DND-41 (cell line): ENCODE data around the gene DNMBP.

Source experiments
- ATAC-seq: fragments of 200-7000 bp; cut with Tn5 transposase; 3 replicates; pipeline ENCODE4 v1.9.1; 2021; ENCODE audit warnings: low read depth; ENCODE audit not compliant: insufficient read depth
- DNase-seq: peaks from one replicate; pipeline ENCODE4 v3.0.0-alpha.2; 2020
- H2AFZ ChIP-seq: 2 replicates; pipeline ENCODE4 v1.6.0; 2012; ENCODE audit warnings: low read depth, low read length
- H3K27ac ChIP-seq: 2 replicates; pipeline ENCODE4 v1.5.1; 2012; ENCODE audit warnings: low read length, inconsistent platforms
- H3K27me3 ChIP-seq: fragments of 200-600 bp; sonication (generic); 2 replicates; pipeline ENCODE4 v1.6.0; 2012; ENCODE audit warnings: low read length, mild to moderate bottlenecking, inconsistent platforms; ENCODE audit not compliant: insufficient read depth, poor library complexity
- H3K36me3 ChIP-seq: 2 replicates; pipeline ENCODE4 v1.5.1; 2012; ENCODE audit warnings: low read length, inconsistent platforms; ENCODE audit not compliant: insufficient read depth
- H3K4me1 ChIP-seq: 2 replicates; pipeline ENCODE4 v1.5.1; 2012; ENCODE audit warnings: mild to moderate bottlenecking, low read length; ENCODE audit not compliant: insufficient read depth
- H3K4me2 ChIP-seq: 2 replicates; pipeline ENCODE4 v1.6.0; 2012; ENCODE audit warnings: mild to moderate bottlenecking, moderate library complexity, low read length, inconsistent platforms; ENCODE audit not compliant: insufficient read depth
- H3K4me3 ChIP-seq, 2 experiments: fragments of 200-600 bp in 1 of 2; shearing (Covaris generic) in 1 of 2; 2 replicates each; pipeline ENCODE4 v1.5.1; 2012 to 2016; ENCODE audit warnings: inconsistent platforms in 2 of 2, low read length in 2 of 2, mild to moderate bottlenecking in 2 of 2, low read depth in 1 of 2, moderate library complexity in 1 of 2
- H3K79me2 ChIP-seq: 2 replicates; pipeline ENCODE4 v1.6.0; 2012; ENCODE audit warnings: low read length, inconsistent platforms; ENCODE audit not compliant: insufficient read depth
- H3K9ac ChIP-seq: 2 replicates; pipeline ENCODE4 v1.6.0; 2012; ENCODE audit warnings: low read depth, mild to moderate bottlenecking, inconsistent platforms, low read length, moderate library complexity
- H3K9me3 ChIP-seq: 2 replicates; pipeline ENCODE4 v1.5.1; 2012; ENCODE audit warnings: low read length, moderate library complexity, mild to moderate bottlenecking, inconsistent platforms; ENCODE audit not compliant: insufficient read depth, severe bottlenecking
- H4K20me1 ChIP-seq: 2 replicates; pipeline ENCODE4 v1.6.0; 2012; ENCODE audit warnings: low read length; ENCODE audit not compliant: insufficient read depth
- CTCF ChIP-seq: IDR thresholded peaks from 2 replicates; pipeline ENCODE4 v1.5.1; 2012; ENCODE audit warnings: borderline replicate concordance, low read length, moderate library complexity, mild to moderate bottlenecking; ENCODE audit not compliant: poor library complexity, severe bottlenecking; ENCODE audit errors: extremely low read depth
- EZH2 ChIP-seq: IDR thresholded peaks from 3 replicates; pipeline ENCODE4 v1.6.1; 2012; ENCODE audit warnings: borderline replicate concordance, low read depth, mild to moderate bottlenecking, moderate library complexity, low read length, inconsistent platforms; ENCODE audit not compliant: severe bottlenecking

The DNMBP gene

GRCh38 chr10:99854860-99855259 is 154.9 kb downstream of the DNMBP start:
- peaks cover 6% of the 10 kb centered on the region; the same call in 1 of the 2 replicates for H4K20me1 ChIP-seq
- H3K36me3 ChIP-seq, result no peaks in the 10 kb centered on the region
- no peaks in the 10 kb centered on the region for H3K9me3 ChIP-seq
- no peak overlapping the region for H3K9ac ChIP-seq
- no peak overlapping the region for H3K27ac ChIP-seq
- DNase-seq (no peak), ATAC-seq (no peak)
- no peak overlapping the region for H3K4me3 ChIP-seq
- no peak overlapping the region for H2AFZ ChIP-seq
- no peaks in the 10 kb centered on the region for H3K4me1 ChIP-seq
- H3K27me3 ChIP-seq, result peaks cover 20% of the 10 kb centered on the region
- H3K4me2 ChIP-seq, result no peak overlapping the region
- no peaks in the 10 kb centered on the region for H3K79me2 ChIP-seq
- no peak for TF ChIP-seq CTCF
- TF ChIP-seq EZH2, result no peak

- Histone ChIP-seq H3K4me3 (no peak overlapping the region), H3K36me3 (no peaks in the 10 kb centered on the region), H4K20me1 (peaks cover 5% of the 10 kb centered on the region; the same call in 1 of the 2 replicates), H3K4me2 (no peak overlapping the region), H2AFZ (no peak overlapping the region), H3K9ac (no peak overlapping the region), H3K9me3 (no peaks in the 10 kb centered on the region), H3K27me3 (peaks cover 10% of the 10 kb centered on the region), H3K27ac (no peak overlapping the region), H3K79me2 (no peaks in the 10 kb centered on the region), H3K4me1 (no peaks in the 10 kb centered on the region)
- DNase-seq (no peak), ATAC-seq (no peak)
- TF ChIP-seq EZH2, result no peak
- TF ChIP-seq CTCF, result no peak
Measured at GRCh38 chr10:99853655-99854054, 156.1 kb downstream of the DNMBP start.

- H3K9me3 ChIP-seq, result no peaks in the 10 kb centered on the region
- no peak overlapping the region for H3K27ac ChIP-seq
- no peaks in the 10 kb centered on the region for H3K4me1 ChIP-seq
- no peak for TF ChIP-seq EZH2
- TF ChIP-seq CTCF, result no peak
- no peaks in the 10 kb centered on the region for H3K79me2 ChIP-seq
- no peak overlapping the region for H2AFZ ChIP-seq
- DNase-seq (no peak), ATAC-seq (no peak)
- H3K27me3 ChIP-seq, result no peaks in the 10 kb centered on the region
- no peak overlapping the region for H3K4me2 ChIP-seq
- H4K20me1 ChIP-seq, result peaks cover 3% of the 10 kb centered on the region; the same call in 1 of the 2 replicates
- no peak overlapping the region for H3K4me3 ChIP-seq
- H3K9ac ChIP-seq, result no peak overlapping the region
- no peaks in the 10 kb centered on the region for H3K36me3 ChIP-seq
Measured at GRCh38 chr10:99852481-99853213, 157.1 kb downstream of the DNMBP start.
